Trophoblast cell (in vitro differentiated cells and primary cell): ENCODE data around the gene IL10.

Source experiments
- DNase-seq, 2 donors: peaks; one replicate each; pipeline ENCODE4 v3.0.0-alpha.2; 2016
- H2AFZ ChIP-seq: 2 replicates; pipeline ENCODE4 v1.6.1; 2013; ENCODE audit warnings: low read length, moderate library complexity, mild to moderate bottlenecking; ENCODE audit not compliant: insufficient read depth, poor library complexity
- H2AK5ac ChIP-seq: 2 replicates; pipeline ENCODE4 v1.6.1; 2013; ENCODE audit warnings: mild to moderate bottlenecking, low read length
- H2BK120ac ChIP-seq: 2 replicates; pipeline ENCODE4 v1.6.1; 2013; ENCODE audit warnings: low read length, mild to moderate bottlenecking, moderate library complexity; ENCODE audit not compliant: insufficient read depth, poor library complexity
- H2BK12ac ChIP-seq: 2 replicates; pipeline ENCODE4 v1.6.1; 2013; ENCODE audit warnings: mild to moderate bottlenecking, low read length, moderate library complexity
- H2BK5ac ChIP-seq: 2 replicates; pipeline ENCODE4 v1.6.1; 2013; ENCODE audit warnings: low read length, low read depth, moderate library complexity, mild to moderate bottlenecking; ENCODE audit not compliant: poor library complexity
- H3K14ac ChIP-seq: 2 replicates; pipeline ENCODE4 v1.6.1; 2013; ENCODE audit warnings: mild to moderate bottlenecking, low read length
- H3K18ac ChIP-seq: 2 replicates; pipeline ENCODE4 v1.6.1; 2013; ENCODE audit warnings: mild to moderate bottlenecking, low read length
- H3K23ac ChIP-seq: 2 replicates; pipeline ENCODE4 v1.6.1; 2013; ENCODE audit warnings: low read length
- H3K27ac ChIP-seq: 2 replicates; pipeline ENCODE4 v1.5.1; 2013; ENCODE audit warnings: low read depth, mild to moderate bottlenecking, inconsistent platforms, low read length, moderate library complexity
- H3K27me3 ChIP-seq: 2 replicates; pipeline ENCODE4 v1.6.1; 2013; ENCODE audit warnings: inconsistent platforms, mild to moderate bottlenecking, low read length, moderate library complexity; ENCODE audit not compliant: insufficient read depth
- H3K36me3 ChIP-seq, 2 experiments: 1 replicate in 1 of 2; 2 replicates in 1 of 2; pipeline ENCODE4 v1.6.1; 2013; ENCODE audit warnings: low read length in 2 of 2, mild to moderate bottlenecking in 2 of 2, moderate library complexity in 1 of 2; ENCODE audit not compliant: insufficient read depth in 2 of 2, control insufficient read depth in 1 of 2
- H3K4ac ChIP-seq: 2 replicates; pipeline ENCODE4 v1.6.1; 2013; ENCODE audit warnings: low read depth, mild to moderate bottlenecking, low read length, moderate library complexity
- H3K4me1 ChIP-seq, 2 experiments: 1 replicate in 1 of 2; 2 replicates in 1 of 2; pipeline ENCODE4 v1.6.1; 2013; ENCODE audit warnings: low read length in 2 of 2, mild to moderate bottlenecking in 2 of 2, moderate library complexity in 1 of 2; ENCODE audit not compliant: insufficient read depth in 2 of 2, control insufficient read depth in 1 of 2
- H3K4me2 ChIP-seq: 2 replicates; pipeline ENCODE4 v1.6.1; 2013; ENCODE audit warnings: inconsistent platforms, mild to moderate bottlenecking, low read length, moderate library complexity
- H3K4me3 ChIP-seq: 2 replicates; pipeline ENCODE4 v1.5.1; 2013; ENCODE audit warnings: mild to moderate bottlenecking, low read depth, low read length, inconsistent platforms
- H3K79me1 ChIP-seq: one replicate; pipeline ENCODE4 v1.6.1; 2013; ENCODE audit warnings: low read length
- H3K79me2 ChIP-seq: 2 replicates; pipeline ENCODE4 v1.6.1; 2013; ENCODE audit warnings: low read length, mild to moderate bottlenecking; ENCODE audit not compliant: control insufficient read depth, insufficient read depth, poor library complexity
- H3K9ac ChIP-seq: 2 replicates; pipeline ENCODE4 v1.6.1; 2013; ENCODE audit warnings: mild to moderate bottlenecking, low read length
- H3K9me3 ChIP-seq: 2 replicates; pipeline ENCODE4 v1.6.1; 2013; ENCODE audit warnings: low read depth, mild to moderate bottlenecking, control low read depth, inconsistent platforms, low read length; ENCODE audit not compliant: insufficient read depth
- H4K12ac ChIP-seq: 2 replicates; pipeline ENCODE4 v1.6.1; 2013; ENCODE audit warnings: low read depth, mild to moderate bottlenecking, low read length, moderate library complexity
- H4K8ac ChIP-seq: 2 replicates; pipeline ENCODE4 v1.6.1; 2013; ENCODE audit warnings: low read depth, mild to moderate bottlenecking, low read length, moderate library complexity
- H4K91ac ChIP-seq: one replicate; pipeline ENCODE4 v1.6.1; 2013; ENCODE audit warnings: low read depth, mild to moderate bottlenecking, low read length, moderate library complexity
- WGBS: extraction: QIAGEN DNeasy Blood & Tissue Kit; methylation state at CpG from one replicate; pipeline ENCODE4 v1.1.7; 2013; ENCODE audit warnings: missing lambda C conversion rate; ENCODE audit not compliant: insufficient read length, insufficient coverage; ENCODE audit errors: extremely low coverage; 5-methylcytosine and 5-hydroxymethylcytosine counted together

The IL10 gene

GRCh38 chr1:206751891-206752290, 20.4 kb downstream of the IL10 start:
- no peak overlapping the region for H3K18ac ChIP-seq

GRCh38 chr1:206748348-206749030, 23.8 kb downstream of the IL10 start:
- Histone ChIP-seq H2AFZ (no peak overlapping the region), H3K4me3 (no peak overlapping the region)

More at GRCh38 chr1:206751891-206752290, 20.4 kb downstream of the IL10 start:
- H3K79me1 ChIP-seq = no peaks in the 10 kb centered on the region
- H3K4me2 ChIP-seq = no peak overlapping the region
- no peak overlapping the region for H4K91ac ChIP-seq
- H4K12ac ChIP-seq = no peak overlapping the region
- H2BK12ac ChIP-seq = no peak overlapping the region
- no peak overlapping the region for H2BK120ac ChIP-seq
- no peak overlapping the region for H4K8ac ChIP-seq
- H3K9me3 ChIP-seq = no peaks in the 10 kb centered on the region
- H2AFZ ChIP-seq = no peak overlapping the region
- no peaks in the 10 kb centered on the region for H3K4me1 ChIP-seq
- no peaks in the 10 kb centered on the region for H3K27me3 ChIP-seq
- H3K79me2 ChIP-seq = no peaks in the 10 kb centered on the region
- no peaks in the 10 kb centered on the region for H3K36me3 ChIP-seq
- no peak overlapping the region for H3K14ac ChIP-seq
- H3K4ac ChIP-seq = no peak overlapping the region
- H2AK5ac ChIP-seq = no peak overlapping the region
- no peak overlapping the region for H3K9ac ChIP-seq
- H3K27ac ChIP-seq = no peak overlapping the region
- H3K4me3 ChIP-seq = no peak overlapping the region
- H2BK5ac ChIP-seq = no peak overlapping the region
- no peak overlapping the region for H3K23ac ChIP-seq
- DNase-seq = no peak
- no CpG with 5 or more reads among the region's 5 CpGs for WGBS

GRCh38 chr1:206745301-206745700, 27.0 kb downstream of the IL10 start:
- Histone ChIP-seq H3K9me3 (no peaks in the 10 kb centered on the region), H2AK5ac (no peak overlapping the region), H4K8ac (no peak overlapping the region), H4K91ac (no peak overlapping the region), H3K79me1 (no peaks in the 10 kb centered on the region), H3K4me2 (no peak overlapping the region), H3K36me3 (no peaks in the 10 kb centered on the region), H3K4ac (no peak overlapping the region), H3K18ac (no peak overlapping the region), H2BK12ac (no peak overlapping the region), H3K79me2 (no peaks in the 10 kb centered on the region), H4K12ac (no peak overlapping the region), H3K14ac (no peak overlapping the region), H2BK5ac (no peak overlapping the region), H3K9ac (no peak overlapping the region), H3K23ac (no peak overlapping the region), H3K27ac (no peak overlapping the region), H2AFZ (no peak overlapping the region), H2BK120ac (no peak overlapping the region), H3K4me3 (no peak overlapping the region), H3K27me3 (no peaks in the 10 kb centered on the region), H3K4me1 (no peaks in the 10 kb centered on the region)
- DNase-seq = no peak
- no CpG with 5 or more reads among the region's 1 CpG for WGBS

More at GRCh38 chr1:206748348-206749030, 23.8 kb downstream of the IL10 start:
- Histone ChIP-seq H2AK5ac (no peak overlapping the region), H2BK5ac (no peak overlapping the region), H3K79me1 (no peaks in the 10 kb centered on the region), H4K12ac (no peak overlapping the region), H3K9ac (no peak overlapping the region), H3K4me1 (no peaks in the 10 kb centered on the region), H3K27ac (no peak overlapping the region), H4K91ac (no peak overlapping the region), H3K27me3 (no peaks in the 10 kb centered on the region), H3K18ac (no peak overlapping the region), H3K79me2 (no peaks in the 10 kb centered on the region), H3K4me2 (no peak overlapping the region), H3K9me3 (no peaks in the 10 kb centered on the region), H3K4ac (no peak overlapping the region), H2BK120ac (no peak overlapping the region), H4K8ac (no peak overlapping the region), H3K36me3 (no peaks in the 10 kb centered on the region), H3K14ac (no peak overlapping the region), H2BK12ac (no peak overlapping the region), H3K23ac (no peak overlapping the region)
- DNase-seq = no peak
- no CpG with 5 or more reads among the region's 3 CpGs for WGBS

- no peaks in the 10 kb centered on the region for H3K27me3 ChIP-seq
- no peak overlapping the region for H3K4me3 ChIP-seq
- no peak overlapping the region for H2BK5ac ChIP-seq
- no peak overlapping the region for H3K18ac ChIP-seq
- no peak overlapping the region for H2BK12ac ChIP-seq
- DNase-seq = peak in 1 of 2 donors; percentile 16
- no peak overlapping the region for H3K14ac ChIP-seq
- H3K79me2 ChIP-seq = no peaks in the 10 kb centered on the region
- H2AFZ ChIP-seq = no peak overlapping the region
- H3K27ac ChIP-seq = no peak overlapping the region
- no peaks in the 10 kb centered on the region for H3K9me3 ChIP-seq
- peaks cover 0 to 2% of the 10 kb centered on the region in 2 experiments for H3K4me1 ChIP-seq
- H3K4me2 ChIP-seq = no peak overlapping the region
- no CpG with 5 or more reads among the region's 4 CpGs for WGBS
- H2AK5ac ChIP-seq = no peak overlapping the region
- no peaks in the 10 kb centered on the region for H3K79me1 ChIP-seq
- H3K4ac ChIP-seq = no peak overlapping the region
- H4K12ac ChIP-seq = no peak overlapping the region
- H3K36me3 ChIP-seq = no peaks in the 10 kb centered on the region
- no peak overlapping the region for H3K23ac ChIP-seq
- no peak overlapping the region for H2BK120ac ChIP-seq
- H4K91ac ChIP-seq = no peak overlapping the region
- H4K8ac ChIP-seq = no peak overlapping the region
- H3K9ac ChIP-seq = no peak overlapping the region
These were observed 27.6 kb downstream of the IL10 start for GRCh38 chr1:206744683-206745082.
